GM13977 (cell line): ENCODE results near the gene PIGH.

ENCODE experiments used
- DNase-seq: peaks from one replicate; pipeline ENCODE4 v3.0.0; 2012; ENCODE audit warnings: low spot score
- CTCF ChIP-seq: IDR thresholded peaks from 2 replicates; pipeline ENCODE4 v1.5.1; 2012; ENCODE audit warnings: mild to moderate bottlenecking, control low read depth; ENCODE audit not compliant: insufficient read depth; ENCODE audit errors: extremely low read depth, missing control alignments
- in situ Hi-C: fragments of 300-500 bp; cut with MboI; formaldehyde crosslinking; loops from one replicate; pipeline ENCODE4 v1.12.0; 2022; ENCODE audit warnings: low sequenced_read_pairs, low pct_unique_long_range_greater_than_20kb, mixed read lengths, inconsistent platforms; ENCODE audit not compliant: unreplicated experiment

PIGH gene

DNA sequence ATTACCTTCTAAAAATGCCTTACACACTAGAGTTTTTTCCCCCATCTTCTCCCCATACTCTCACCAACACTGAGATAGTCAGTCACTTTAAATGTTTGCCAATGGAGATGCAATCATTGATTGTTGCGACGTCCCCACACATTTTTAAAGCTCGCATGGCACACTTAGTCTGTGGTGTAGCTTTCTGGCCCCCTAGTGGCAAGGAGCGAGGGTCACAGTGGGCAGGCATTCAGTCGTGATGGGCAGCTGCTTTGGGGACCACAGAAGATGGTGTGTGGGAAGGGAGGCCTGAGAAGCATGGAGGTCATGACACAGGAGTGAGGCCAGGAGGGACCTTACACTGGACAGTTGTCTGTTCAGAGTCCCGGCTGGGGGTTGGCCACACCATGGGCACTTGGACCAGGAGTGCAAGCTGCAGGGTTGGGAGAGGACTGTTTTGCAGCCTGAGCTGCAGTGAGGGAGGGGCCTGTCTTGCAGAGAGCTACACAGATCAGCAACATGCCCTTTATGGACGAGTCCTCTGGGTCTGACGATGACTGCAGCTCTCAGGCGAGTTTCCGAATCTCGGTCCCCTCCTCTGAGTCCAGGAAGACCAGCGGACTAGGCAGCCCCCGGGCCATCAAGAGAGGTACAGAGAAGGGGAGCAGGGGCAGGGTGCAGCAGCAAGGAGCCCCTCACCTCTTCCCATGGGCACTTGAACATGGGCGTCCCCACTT lies 28.6 kb downstream of the PIGH start:
- peak; percentile 81 for DNase-seq
- peak; percentile 97 for TF ChIP-seq CTCF
- in situ Hi-C loops, result no loop called here

GRCh38 chr14:67570453-67570852 lies 29.6 kb downstream of the PIGH start:
- no peak for DNase-seq
- TF ChIP-seq CTCF, result no peak
- in situ Hi-C loops, result no loop called here

DNA sequence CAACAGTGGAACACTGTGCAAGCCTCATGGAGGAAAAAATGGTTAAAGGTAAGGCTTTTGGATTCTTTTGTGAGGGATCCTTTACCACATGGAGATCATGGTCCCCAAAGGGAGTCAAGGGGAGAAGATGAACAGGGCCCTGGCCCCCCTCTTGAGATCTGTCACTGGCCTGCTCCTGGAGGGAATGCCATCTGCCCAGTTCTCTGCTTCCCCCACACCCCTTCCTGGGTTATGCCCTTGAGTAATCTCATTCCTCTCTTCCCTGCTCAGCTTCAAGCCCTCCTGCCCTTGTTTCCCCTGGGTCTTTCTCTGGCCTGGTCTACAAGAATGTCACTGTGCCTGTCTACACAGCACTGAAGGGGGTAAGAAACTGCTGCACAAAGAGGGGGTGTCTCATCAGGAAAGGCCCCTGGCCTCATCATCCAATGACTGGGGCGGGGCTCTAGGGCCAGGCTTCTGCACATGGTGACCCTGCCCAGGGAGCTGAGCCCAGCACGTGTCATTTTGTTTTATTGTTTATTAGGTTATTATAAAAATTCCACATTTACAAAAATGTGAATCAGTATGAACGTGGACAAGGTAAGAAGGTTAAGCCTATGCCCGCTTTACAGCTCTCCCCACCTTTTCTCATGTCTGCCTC lies 30.3 kb downstream of the PIGH start:
- in situ Hi-C loops, result loop anchor here (10.0 kb wide), 1 partner anchor 145 kb away; no protein-coding TSS in a partner anchor
- TF ChIP-seq CTCF, result no peak
- DNase-seq, result no peak

DNA sequence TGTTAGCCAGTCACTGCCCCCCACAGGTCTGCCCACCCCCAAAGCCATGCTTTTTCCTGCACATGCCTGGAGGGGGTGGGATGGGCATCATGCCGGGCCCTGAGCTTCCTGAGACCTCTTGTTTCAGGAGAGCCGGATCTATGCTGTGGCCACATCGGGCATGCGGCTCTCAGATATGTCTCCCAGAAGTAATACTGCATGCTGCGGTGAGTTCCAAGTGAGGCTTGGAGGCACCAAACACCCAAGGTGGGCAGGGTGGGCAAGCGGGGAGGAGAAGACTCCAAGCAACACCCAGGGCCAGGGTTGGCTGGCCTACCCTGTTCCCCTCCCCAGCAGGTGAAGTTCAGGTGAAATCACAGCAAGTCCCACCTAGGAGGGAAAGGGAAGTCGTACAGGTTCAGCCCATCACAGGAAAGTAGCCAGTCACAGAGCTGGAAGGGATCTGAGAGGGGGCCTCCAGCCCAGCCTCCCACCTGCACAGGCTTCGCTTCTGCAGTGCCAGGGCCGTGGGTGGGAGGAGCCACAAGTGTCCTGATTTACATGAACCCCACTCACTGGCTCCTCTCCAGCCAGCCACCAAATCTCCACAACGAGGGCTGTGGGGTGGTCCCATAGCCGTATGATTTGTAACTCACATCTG lies 30.9 kb downstream of the PIGH start:
- TF ChIP-seq CTCF, result no peak
- in situ Hi-C loops, result loop anchor here (10.0 kb wide), 1 partner anchor 144 kb away; no protein-coding TSS in a partner anchor

DNA sequence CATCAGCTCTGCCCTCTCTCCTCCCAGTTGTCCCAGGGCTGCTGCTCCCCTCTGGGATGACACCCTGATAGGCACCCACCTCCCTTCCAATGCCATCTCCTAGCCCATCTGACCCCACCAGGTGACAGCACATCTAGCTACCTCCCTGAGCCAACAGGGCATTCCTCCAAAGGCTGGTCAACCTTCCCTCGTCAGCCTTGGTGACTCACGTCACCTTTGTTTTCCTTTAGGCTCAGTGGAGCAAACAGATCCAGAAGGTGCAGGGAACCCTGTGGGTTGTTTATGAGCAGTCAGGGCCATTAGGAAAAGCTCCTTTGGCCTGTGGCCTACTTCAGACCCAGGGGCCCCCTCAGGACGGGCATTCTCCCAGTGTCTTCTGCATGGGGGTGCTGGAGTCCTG lies 32.4 kb downstream of the PIGH start:
- in situ Hi-C loops, result loop anchor here (10.0 kb wide), 1 partner anchor 143 kb away; no protein-coding TSS in a partner anchor
- no peak for TF ChIP-seq CTCF
- no peak for DNase-seq

More for the DNA sequence above, 30.9 kb downstream of the PIGH start:
- no peak for DNase-seq

DNA sequence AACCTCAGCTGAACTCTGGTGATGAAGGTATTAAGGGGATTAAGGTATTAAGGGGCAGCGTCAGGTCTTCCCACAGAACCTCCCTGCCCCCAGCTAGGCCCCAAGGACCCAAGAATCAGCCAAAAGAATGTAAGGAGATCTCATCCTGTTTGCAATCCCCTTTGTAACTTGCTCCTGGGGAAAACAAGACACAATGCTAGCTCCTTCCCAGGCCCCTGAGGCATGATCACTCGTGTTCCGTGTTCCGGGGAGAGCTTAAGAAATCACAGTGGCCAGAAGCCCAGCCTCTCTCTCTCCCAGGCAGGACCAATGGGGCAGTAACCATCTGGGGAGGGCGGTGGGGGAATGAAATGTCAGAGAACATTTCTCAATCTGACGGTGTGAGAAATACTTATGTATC lies 33.2 kb downstream of the PIGH start:
- no peak for TF ChIP-seq CTCF
- no peak for DNase-seq
- in situ Hi-C loops, result loop anchor here (10.0 kb wide), 1 partner anchor 142 kb away; no protein-coding TSS in a partner anchor
